NCI-H2196 treated with DMSO at 0.1 percent for 48 hours (cell line): ENCODE measurements around the gene TMEM131.
"Not testable (repeated sequence)": the region's sequence is repeated elsewhere in the genome, so short reads cannot be mapped to it uniquely, and the experiment has no call there.

Experiments used
- DNase-seq: peaks from one replicate; lab custom pipeline; 2025; ENCODE audit not compliant: unreplicated experiment; lab: John Stamatoyannopoulos, UW

TMEM131 gene

DNA sequence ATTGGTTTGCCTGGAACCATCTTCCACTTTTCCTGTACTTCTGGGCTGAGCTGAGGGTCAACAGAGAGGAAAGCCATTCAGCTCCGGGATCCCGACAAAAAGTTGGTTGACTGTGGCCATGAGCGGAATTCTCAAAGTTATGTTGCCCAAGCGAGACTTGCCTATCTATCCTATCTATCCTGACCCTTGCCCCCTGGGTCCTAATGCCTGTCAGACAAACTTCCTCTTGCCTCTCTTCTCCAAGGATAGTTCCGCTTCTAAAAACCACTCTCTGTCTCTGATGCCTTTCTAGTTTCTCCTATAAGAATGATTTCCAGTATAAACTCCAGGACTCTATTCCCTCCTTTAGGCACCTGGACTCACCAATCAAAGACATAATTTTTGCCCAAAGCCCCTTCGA, 173.9 kb downstream of the TMEM131 start:
- not testable (repeated sequence) for DNase-seq

GRCh38 chr2:97819754-97820153, 176.0 kb downstream of the TMEM131 start:
- no peak for DNase-seq

DNA sequence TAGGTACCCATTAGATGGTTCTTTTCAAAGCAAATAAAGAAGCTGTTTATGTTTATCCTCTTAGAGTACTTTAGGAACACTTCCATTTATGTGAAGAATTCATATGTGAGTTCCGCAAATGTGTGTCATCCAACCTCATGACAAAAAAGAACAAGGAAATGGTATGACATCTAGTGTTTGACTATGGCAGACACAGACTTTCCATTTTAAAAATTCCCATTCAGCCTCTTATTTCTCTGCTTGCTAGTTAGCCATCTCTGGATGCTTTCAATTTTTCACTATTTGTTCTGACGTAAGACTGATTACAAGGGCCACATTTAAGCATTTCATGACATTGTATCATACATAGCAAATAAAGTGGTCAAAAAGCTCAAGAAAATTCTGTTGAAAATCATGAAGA, 179.3 kb downstream of the TMEM131 start:
- DNase-seq = no peak

DNA sequence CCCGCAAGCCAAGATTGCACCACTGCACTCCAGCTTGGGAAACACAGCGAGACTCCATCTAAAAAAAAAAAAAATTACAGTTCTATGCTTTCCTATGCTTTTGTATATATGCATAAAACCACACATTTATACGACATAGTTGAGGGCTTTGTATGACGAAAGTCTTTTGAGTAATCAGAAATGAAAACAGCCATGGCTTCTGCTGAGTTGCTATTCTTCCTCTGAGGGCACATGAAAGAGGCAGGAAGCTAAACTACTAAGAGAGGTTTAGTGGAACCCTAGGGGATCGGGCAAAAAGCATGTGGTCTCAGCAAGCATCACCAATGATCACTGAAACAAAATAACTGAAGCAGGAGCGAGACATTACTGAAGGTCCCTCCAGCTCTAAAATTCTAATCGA, 182.8 kb downstream of the TMEM131 start:
- no peak for DNase-seq

GRCh38 chr2:97808816-97809215, 186.9 kb downstream of the TMEM131 start:
- DNase-seq = no peak

DNA sequence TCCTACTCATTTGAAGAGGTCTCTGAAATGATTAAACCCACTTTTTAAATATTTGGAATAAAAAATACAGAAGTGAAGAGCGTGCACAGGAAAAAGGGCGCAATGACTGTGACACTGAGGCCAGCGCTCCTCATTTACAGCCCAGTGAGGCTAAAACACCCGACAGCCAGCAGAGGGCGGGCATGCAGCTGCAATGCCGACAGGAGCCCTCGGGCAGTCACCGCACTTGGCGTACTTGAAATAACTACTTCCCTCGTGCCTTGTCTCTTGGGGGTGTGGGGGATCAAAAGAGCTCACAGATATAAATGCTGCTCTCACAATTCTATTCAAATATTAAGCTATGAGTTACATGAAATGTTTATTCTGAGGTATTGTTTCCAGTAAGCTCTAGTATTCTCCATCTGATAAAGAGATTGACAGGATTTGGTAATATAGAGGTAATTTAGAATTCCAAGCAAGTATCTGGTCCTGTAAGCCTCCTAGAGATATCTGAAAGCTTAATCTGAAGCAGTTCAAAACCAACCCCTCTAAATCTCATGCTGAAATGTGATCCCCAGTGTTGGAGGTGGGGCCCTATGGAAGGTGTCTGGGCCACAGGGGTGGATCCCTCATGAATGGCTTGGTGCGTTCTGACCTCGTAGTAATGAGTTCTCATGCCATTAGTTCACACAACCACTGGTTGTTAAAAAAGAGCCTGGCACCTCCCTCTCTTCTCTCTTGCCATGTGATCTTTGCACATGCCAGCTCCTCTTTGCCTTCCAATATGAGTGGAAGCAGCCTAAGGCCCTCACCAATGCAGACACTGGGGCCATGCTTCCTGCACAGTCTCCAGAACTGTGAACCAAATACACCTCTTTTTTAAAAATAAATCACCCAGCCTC, 188.8 kb downstream of the TMEM131 start:
- DNase-seq = peak; percentile 43

DNA sequence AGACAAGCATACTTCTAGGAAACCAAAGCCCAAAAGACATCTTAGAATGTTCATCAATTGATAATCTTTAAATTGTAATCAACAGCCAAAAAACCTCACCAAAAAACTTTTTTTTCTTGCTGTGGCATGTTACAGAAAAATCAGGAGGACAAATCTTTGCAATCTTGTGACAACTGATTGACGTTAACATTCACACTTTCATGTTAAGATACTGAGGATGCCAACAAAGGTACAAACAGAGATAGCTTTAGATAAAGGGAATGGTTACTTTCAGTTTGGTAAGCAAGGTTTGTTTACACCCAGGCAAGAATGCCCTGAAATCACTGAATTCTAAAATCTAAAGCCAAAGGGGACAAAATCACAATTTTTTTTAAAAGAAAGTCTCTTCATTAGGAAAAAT, 190.0 kb downstream of the TMEM131 start:
- DNase-seq = no peak

GRCh38 chr2:97801028-97801427, 194.7 kb downstream of the TMEM131 start:
- DNase-seq = no peak

DNA sequence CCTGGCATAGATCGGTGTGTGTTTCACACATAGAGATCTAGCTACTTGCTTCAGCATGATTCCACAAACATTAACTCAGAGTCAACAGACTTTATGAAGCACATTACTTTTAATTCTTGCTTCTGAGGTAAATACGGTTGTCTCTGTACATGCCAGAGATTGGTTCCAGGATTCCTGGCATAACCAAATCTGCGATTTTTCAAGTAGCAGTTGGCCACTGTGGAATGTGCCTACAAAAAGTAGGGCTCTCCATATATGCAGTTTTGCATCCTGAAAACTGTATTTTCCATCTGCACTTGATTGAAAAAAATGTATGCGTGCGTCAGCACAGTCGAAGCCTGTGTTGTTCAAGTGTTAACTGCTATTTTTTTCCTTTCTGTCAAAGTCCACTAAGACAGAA, 197.3 kb downstream of the TMEM131 start:
- no peak for DNase-seq

DNA sequence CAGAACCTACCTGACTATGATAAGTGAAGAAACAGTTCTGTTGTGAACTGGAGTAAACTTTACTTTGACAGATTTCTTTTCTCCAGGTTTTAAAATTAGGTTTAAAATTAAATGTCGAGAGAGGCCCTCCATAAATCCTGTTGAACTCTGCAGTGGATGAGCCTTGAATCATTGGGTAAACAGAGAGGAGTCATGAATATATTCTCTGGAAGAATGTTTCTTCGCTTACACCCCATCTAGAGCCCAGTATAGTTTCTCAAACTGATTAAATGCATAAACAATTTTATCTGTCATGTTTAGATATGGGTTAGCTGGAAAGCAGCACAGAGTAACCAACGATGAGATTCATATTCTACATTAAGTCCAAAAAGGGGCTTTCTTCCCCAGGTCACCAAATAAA, 198.4 kb downstream of the TMEM131 start:
- no peak for DNase-seq

DNA sequence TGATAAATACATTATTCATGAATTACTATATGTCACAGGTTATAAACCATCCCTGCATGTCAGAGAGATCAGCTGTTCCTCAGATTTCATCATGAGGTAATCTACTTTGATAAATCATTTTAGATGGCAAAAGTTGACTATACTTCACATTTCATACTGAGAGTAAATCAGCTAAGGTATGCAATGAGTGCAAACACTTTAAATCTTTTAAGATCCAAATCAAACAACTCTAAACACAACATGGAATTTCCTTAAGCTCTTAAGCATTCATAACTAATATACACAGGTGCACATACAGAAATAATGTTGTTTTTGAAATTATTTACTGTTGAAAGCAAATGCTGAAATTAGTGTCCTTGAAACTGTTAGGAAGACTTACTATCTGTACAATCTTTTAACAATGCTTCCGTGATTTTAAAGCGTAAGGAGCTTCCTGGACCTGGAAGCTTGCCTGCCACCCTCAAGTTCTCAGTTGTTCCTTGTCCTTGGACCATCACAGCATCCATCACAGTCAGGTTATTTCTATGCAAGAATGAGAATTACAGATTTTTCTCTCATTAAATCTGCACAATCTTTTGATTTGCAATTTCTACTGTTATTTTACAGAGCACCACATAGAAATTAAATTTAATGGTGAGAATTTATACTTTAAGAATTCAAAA, 199.2 kb downstream of the TMEM131 start:
- DNase-seq = no peak

DNA sequence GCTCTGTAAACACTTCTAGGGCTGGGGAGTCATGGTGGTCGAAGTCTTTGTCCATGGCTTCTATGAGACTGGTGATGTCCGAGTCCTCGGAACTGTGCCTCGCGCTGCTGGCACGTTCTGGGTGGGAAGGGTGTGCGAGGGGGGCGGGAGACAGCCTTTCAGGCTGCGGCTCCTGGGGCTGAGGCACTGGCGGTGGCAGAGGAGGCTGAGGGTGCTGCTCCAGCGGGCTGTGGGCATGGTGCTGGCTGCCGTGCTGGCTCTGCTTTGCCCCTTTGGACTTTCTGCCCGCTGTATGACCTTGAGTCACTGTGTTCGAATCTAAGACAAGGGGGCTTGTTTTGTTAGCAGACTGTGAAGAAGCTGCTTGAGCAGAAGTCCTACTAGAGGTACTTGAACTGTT, 203.3 kb downstream of the TMEM131 start:
- DNase-seq = no peak

- DNase-seq = no peak
These were observed 206.6 kb downstream of the TMEM131 start for GRCh38 chr2:97788986-97789644.

- DNase-seq = no peak
These were observed 209.9 kb downstream of the TMEM131 start for GRCh38 chr2:97785818-97786217.

DNA sequence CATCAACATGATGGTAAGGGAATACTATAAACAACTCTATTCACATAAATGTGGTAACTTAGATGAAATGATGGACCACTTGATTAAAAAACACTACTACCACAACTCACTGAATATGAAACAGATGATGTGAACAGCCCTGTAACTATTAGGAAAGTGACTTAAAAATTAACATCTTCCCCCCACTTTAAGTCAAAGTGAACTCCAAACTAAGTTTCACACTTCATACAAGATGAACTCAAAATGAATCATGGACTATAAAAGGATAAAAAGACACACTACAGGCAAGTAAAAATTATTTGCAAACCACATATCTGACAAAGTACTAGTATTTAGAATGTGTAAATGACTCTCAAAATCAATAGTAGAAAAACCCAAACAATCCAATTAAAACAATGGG, 210.8 kb downstream of the TMEM131 start:
- no peak for DNase-seq

GRCh38 chr2:97781981-97782380, 213.8 kb downstream of the TMEM131 start:
- no peak for DNase-seq

GRCh38 chr2:97779141-97779540, 216.6 kb downstream of the TMEM131 start:
- DNase-seq = no peak

DNA sequence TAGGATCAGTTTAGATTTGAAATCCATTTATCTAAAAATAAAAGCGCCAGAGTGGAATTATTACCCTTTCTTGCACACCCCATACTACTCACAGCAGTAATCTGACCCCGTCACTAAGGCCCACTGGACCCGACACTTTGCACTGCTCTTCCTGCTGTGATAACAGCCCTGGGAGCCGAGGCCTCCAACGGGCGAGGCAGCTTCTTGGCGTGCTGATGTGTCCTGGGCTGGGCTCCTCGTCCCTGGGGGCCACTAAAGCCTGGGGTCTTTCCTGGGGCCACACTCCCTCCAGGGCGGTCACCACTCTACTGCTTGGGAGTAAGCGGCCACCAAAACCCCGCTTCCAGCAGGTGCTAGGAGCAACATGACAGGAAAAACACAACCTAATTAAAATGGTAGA, 220.7 kb downstream of the TMEM131 start:
- DNase-seq = no peak

DNA sequence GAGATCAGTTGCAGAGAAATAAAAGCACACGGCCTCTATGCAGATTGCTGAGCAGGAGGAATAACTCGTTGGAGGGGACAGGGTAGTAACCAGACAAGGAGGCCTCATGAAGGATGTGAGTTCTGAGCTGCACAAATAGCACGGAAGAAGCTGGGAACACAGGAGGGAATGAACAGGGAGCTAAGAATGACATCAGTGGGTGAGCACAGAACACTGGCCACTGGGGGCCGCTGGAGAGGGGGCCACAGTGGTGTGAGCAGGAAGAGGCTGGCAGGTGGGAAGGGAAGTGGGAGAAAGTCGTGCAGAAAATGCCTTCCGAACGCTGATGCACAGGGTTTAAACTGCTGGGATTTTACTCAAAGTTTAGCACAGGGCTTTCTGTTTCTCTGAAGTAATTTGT, 221.3 kb downstream of the TMEM131 start:
- no peak for DNase-seq

DNA sequence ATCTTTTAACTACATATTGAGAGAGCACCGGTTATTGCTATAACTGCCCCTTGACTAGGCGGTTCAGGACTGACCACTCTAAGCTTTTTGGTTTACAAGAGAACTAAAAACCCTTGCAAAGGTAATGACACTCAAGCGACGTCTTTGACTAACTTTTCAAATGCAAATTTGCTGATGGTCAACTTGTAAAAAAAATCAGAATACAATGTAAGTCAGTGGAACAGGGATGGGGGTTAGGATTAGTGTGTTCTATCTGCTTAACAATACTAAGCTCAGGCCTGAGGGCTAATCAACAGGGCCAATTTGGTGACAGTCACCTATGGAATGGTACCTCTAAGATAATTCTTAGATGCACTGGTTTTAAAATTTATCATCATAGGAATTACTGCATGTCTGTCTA, 225.3 kb downstream of the TMEM131 start:
- DNase-seq = no peak

DNA sequence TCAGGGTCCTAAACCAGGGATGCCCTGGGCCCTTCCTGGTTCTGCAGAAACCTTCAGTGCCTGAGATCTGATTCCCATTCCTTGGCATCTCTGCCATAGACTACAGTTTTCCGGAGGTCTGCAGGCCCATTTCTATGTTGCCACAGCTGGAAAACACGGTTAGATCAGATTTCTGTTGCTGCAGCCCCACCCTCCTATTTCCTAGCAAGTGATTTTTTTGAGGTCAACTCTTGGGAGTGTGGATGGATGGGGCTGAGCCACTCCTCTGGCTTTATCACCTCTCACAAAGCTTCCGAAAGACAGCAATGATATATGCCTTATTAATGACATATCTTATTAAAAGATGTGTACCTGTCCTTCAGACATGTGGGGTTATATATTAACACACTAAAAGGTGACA, 226.0 kb downstream of the TMEM131 start:
- no peak for DNase-seq

DNA sequence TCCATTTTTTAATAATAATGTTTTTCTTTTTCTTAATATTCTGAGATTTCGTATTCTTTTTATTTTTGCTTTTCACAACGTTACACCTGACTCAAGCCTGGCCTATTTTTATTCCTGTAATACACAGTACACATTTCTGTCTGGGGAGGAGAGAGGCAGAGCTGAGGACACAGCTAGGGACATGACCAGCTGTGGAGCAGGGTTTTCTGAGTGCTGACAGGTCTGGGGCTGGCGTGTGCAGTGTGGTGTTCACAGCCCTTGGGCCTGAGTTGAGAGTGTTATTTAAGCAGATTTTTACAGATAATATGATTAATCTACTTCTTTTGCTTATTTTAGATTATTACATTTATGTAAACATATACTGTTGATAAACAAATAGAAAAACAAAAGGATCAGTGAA, 226.4 kb downstream of the TMEM131 start:
- DNase-seq = no peak
